Left cardiac atrium (tissue), 2 donors: ENCODE results near the gene LRRC37A3. TPM values are rescaled to one million over a fixed set of nuclear protein-coding genes. Genes with fewer than 3 reads are reported as not detected.

Experiments
- total RNA-seq, 2 donors: library from RNA; stranded (reverse); fragmentation: NEBNext Ultra II Directional; extraction: Animal tissue kit (Norgen Biotek cat#: 25700); gene quantifications; one replicate each; pipeline ENCODE4 v1.2.1, GENCODE V29; 2021
- donor health status: DM: no; HTN: yes; CAD: no; lungs with severe emphysema.
- donor health status: DM: yes; HTN: yes; CAD: no.

The LRRC37A3 gene
- total RNA-seq, 2 donors from 2014 or later, result 3.7 to 9.6 TPM

Other genes with a start within 250 kb of the LRRC37A3 start
- 10 to 100 TPM; 24.6 to 25.9 TPM for gene GNA13, start 137.3 kb upstream of the LRRC37A3 start, total RNA-seq
- 1 to 10 TPM; 3.0 to 4.9 TPM for gene RGS9, start 217.9 kb upstream of the LRRC37A3 start, total RNA-seq